Activated B cell treated with CpG ODN at 0.5 μM for 24 hours (primary cell): ENCODE data around the gene CLDND2. TPM values are rescaled to one million over a fixed set of nuclear protein-coding genes. Genes with fewer than 3 reads are reported as not detected.

Source experiments
- ATAC-seq: fragments of 200-7000 bp; cut with Tn5 transposase; one replicate; pipeline ENCODE4 v1.10.0; 2021; ENCODE audit warnings: low read depth, mild to moderate bottlenecking, moderate library complexity
- CTCF ChIA-PET: fragments of 350-600 bp; sonication (Branson Sonifier 250); formaldehyde crosslinking; loops from one replicate; lab custom pipeline; 2021; ENCODE audit warnings: antibody characterized with exemption; lab: Charles Lee
- POLR2A ChIA-PET: fragments of 350-600 bp; sonication (Branson Sonifier 250); formaldehyde crosslinking; loops from one replicate; lab custom pipeline; 2021; ENCODE audit warnings: antibody characterized with exemption; lab: Charles Lee
- DNase-seq: peaks from one replicate; pipeline ENCODE4 v3.0.0; 2022
- H3K27ac Mint-ChIP-seq: one replicate; pipeline ENCODE4 v1.8.0; 2020; ENCODE audit warnings: mixed read lengths
- H3K27me3 Mint-ChIP-seq: one replicate; pipeline ENCODE4 v1.8.0; 2021; ENCODE audit warnings: mixed read lengths
- H3K36me3 Mint-ChIP-seq: one replicate; pipeline ENCODE4 v1.8.0; 2021; ENCODE audit warnings: low read depth, mixed read lengths
- H3K4me1 Mint-ChIP-seq: one replicate; pipeline ENCODE4 v1.8.0; 2021; ENCODE audit warnings: mixed read lengths
- H3K4me3 Mint-ChIP-seq: one replicate; pipeline ENCODE4 v1.8.0; 2020; ENCODE audit warnings: mild to moderate bottlenecking, mixed read lengths
- H3K9me3 Mint-ChIP-seq: one replicate; pipeline ENCODE4 v1.8.0; 2020; ENCODE audit warnings: mixed read lengths
- CTCF ChIP-seq: fragments of 200-600 bp; IDR thresholded peaks from one replicate; pipeline ENCODE4 v1.8.0; 2022; ENCODE audit warnings: antibody characterized with exemption, mild to moderate bottlenecking
- intact Hi-C: fragments of 100-400 bp; cut with micrococcal nuclease; formaldehyde crosslinking; loops from one replicate; pipeline ENCODE4 v1.15.1; 2024
- total RNA-seq: library from RNA; stranded (reverse); gene quantifications from 2 replicates; pipeline ENCODE4 v1.2.3, GENCODE V29; 2022

The CLDND2 gene
- total RNA-seq, 1 donor from 2014 or later, result 2.2 TPM

DNA sequence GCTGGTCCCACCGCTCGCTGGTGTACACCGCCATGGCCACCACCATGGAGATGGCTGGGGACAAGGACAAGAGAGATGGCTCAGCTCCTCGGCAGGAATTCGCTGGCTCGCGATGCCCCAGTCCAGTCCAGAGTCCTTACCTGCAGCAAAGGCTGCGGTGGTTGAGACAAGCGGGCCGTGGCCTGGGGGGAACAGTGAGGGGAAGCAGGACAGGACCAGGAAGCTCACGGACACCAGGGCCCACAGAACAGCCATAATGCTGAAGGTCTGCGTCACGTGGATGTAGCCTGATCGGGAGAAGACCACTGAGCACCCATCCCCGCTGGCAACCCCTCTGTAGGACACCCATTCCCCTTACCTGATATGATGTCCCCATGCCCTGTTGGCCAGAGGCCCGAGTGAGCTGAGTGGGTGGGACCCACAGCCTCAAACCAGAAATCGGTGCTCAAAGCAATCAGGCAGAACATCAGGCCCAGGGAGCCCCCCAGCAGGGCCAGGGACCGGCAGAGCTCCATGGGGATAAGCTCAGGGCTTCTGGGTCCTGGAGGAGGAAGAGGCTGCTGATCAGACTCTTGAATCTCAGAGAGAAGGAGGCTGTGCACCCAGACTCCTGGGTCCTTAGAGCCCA, 3.3 kb upstream of the CLDND2 start:
- no peak for TF ChIP-seq CTCF
- H3K27ac Mint-ChIP-seq, result peak overlapping the region; percentile 47
- no peaks in the 10 kb centered on the region for H3K36me3 Mint-ChIP-seq
- ChIA-PET POLR2A (interaction anchor here (1.0 kb wide), 1 partner anchor 33 kb away, joined by 3 read pairs; no protein-coding TSS in a partner anchor), CTCF (interaction anchor here (0.6 kb wide), 1 partner anchor 32 kb away, joined by 3 read pairs; no protein-coding TSS in a partner anchor)
- intact Hi-C loops, result no loop called here
- H3K27me3 Mint-ChIP-seq, result no peaks in the 10 kb centered on the region
- H3K9me3 Mint-ChIP-seq, result no peaks in the 10 kb centered on the region
- DNase-seq (no peak), ATAC-seq (no peak)
- H3K4me3 Mint-ChIP-seq, result no peak overlapping the region
- H3K4me1 Mint-ChIP-seq, result peaks cover 12% of the 10 kb centered on the region

- ATAC-seq (no peak), DNase-seq (no peak)
- intact Hi-C loops, result no loop called here
- ChIA-PET POLR2A (interaction anchor here (0.5 kb wide), 1 partner anchor 881 kb away, joined by 3 read pairs; no protein-coding TSS in a partner anchor), CTCF (interaction anchor here (0.6 kb wide), 1 partner anchor 31 kb away, joined by 3 read pairs; no protein-coding TSS in a partner anchor)
- no peaks in the 10 kb centered on the region for H3K27me3 Mint-ChIP-seq
- TF ChIP-seq CTCF, result no peak
- no peak overlapping the region for H3K27ac Mint-ChIP-seq
- H3K9me3 Mint-ChIP-seq, result no peaks in the 10 kb centered on the region
- H3K4me3 Mint-ChIP-seq, result no peak overlapping the region
- peaks cover 15% of the 10 kb centered on the region for H3K4me1 Mint-ChIP-seq
- peaks cover 7% of the 10 kb centered on the region for H3K36me3 Mint-ChIP-seq
These were observed 2.4 kb upstream of the CLDND2 start for GRCh38 chr19:51371186-51371690.

GRCh38 chr19:51370230-51370629, 1.4 kb upstream of the CLDND2 start:
- no peak overlapping the region for H3K27ac Mint-ChIP-seq
- ChIA-PET CTCF (no interaction called here), POLR2A (interaction anchor here (0.7 kb wide), 1 partner anchor 47 kb away, joined by 3 read pairs; the partner anchor contains the start of gene SIGLEC10)
- TF ChIP-seq CTCF, result no peak
- intact Hi-C loops, result no loop called here
- H3K9me3 Mint-ChIP-seq, result no peaks in the 10 kb centered on the region
- no peaks in the 10 kb centered on the region for H3K27me3 Mint-ChIP-seq
- no peak for DNase-seq
- peak overlapping the region; percentile 1 for H3K4me3 Mint-ChIP-seq
- peaks cover 12% of the 10 kb centered on the region for H3K36me3 Mint-ChIP-seq
- H3K4me1 Mint-ChIP-seq, result peaks cover 23% of the 10 kb centered on the region
- no peak for ATAC-seq

GRCh38 chr19:51367565-51368365, 1.0 kb downstream of the CLDND2 start:
- no peak for TF ChIP-seq CTCF
- DNase-seq (peak; percentile 99), ATAC-seq (peak; percentile 84)
- Mint-ChIP-seq H3K36me3 (peaks cover 12% of the 10 kb centered on the region), H3K27me3 (no peaks in the 10 kb centered on the region), H3K4me3 (peak overlapping the region; percentile 98), H3K9me3 (no peaks in the 10 kb centered on the region), H3K27ac (peak overlapping the region; percentile 96), H3K4me1 (peaks cover 36% of the 10 kb centered on the region)
- intact Hi-C loops, result loop anchor here (1.0 to 10.0 kb wide), 6 partner anchors 23 to 563 kb away; partner anchors contain the start of gene SIGLEC10
- POLR2A ChIA-PET, result interaction anchor here (0.6 to 3.7 kb wide), 14 partner anchors 10 to 335 kb away, joined by 3 to 35 read pairs (median 3); partner anchors contain the start of genes C19orf84 and SIGLEC10
- CTCF ChIA-PET, result interaction anchor here (0.8 to 1.5 kb wide), 3 partner anchors 28 to 289 kb away, joined by 3 to 6 read pairs (median 4); partner anchors contain the start of gene SIGLEC10
